Subcutaneous adipose tissue (tissue), 4 donors: Measurements from ENCODE around the gene FGGY. TPM values are rescaled to one million over a fixed set of nuclear protein-coding genes. Genes with fewer than 3 reads are reported as not detected.

Source experiments
- total RNA-seq, 4 donors: library from RNA; depleted of rRNA; stranded (reverse); fragments of >200 nt; gene quantifications; one replicate each; pipeline ENCODE4 v1.1.0, GENCODE V29; 2016
- TF ChIP-seq, protein P1 (sequence below): fragments of 450-650 bp; IDR thresholded peaks from one replicate; pipeline ENCODE4 v1.5.1; 2016; ENCODE audit warnings: low read depth, mild to moderate bottlenecking, control low read depth, antibody characterized with exemption, moderate library complexity

The FGGY gene
- total RNA-seq, 4 donors from 2014 or later: 7.8 to 19.2 (median 12.5) TPM

DNA sequence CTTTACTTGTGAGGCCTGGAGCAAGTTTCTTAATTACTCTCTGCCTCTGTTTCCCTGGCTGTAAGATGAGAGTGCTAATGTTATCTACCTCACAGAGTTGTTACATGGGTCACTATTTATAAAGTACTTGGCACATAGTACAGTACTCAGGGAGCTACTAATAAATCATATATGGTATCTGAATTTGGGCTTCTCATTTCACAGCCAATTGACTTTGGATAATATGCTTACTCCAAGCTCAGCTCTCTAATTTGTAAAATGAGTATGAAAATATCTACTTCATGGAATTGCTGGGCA is 409.4 kb downstream of the FGGY start:
- TF ChIP-seq, protein P1, sequence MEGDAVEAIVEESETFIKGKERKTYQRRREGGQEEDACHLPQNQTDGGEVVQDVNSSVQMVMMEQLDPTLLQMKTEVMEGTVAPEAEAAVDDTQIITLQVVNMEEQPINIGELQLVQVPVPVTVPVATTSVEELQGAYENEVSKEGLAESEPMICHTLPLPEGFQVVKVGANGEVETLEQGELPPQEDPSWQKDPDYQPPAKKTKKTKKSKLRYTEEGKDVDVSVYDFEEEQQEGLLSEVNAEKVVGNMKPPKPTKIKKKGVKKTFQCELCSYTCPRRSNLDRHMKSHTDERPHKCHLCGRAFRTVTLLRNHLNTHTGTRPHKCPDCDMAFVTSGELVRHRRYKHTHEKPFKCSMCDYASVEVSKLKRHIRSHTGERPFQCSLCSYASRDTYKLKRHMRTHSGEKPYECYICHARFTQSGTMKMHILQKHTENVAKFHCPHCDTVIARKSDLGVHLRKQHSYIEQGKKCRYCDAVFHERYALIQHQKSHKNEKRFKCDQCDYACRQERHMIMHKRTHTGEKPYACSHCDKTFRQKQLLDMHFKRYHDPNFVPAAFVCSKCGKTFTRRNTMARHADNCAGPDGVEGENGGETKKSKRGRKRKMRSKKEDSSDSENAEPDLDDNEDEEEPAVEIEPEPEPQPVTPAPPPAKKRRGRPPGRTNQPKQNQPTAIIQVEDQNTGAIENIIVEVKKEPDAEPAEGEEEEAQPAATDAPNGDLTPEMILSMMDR: no peak

GRCh38 chr1:59707178-59707791 is 410.4 kb downstream of the FGGY start:
- TF ChIP-seq, protein P1: no peak

DNA sequence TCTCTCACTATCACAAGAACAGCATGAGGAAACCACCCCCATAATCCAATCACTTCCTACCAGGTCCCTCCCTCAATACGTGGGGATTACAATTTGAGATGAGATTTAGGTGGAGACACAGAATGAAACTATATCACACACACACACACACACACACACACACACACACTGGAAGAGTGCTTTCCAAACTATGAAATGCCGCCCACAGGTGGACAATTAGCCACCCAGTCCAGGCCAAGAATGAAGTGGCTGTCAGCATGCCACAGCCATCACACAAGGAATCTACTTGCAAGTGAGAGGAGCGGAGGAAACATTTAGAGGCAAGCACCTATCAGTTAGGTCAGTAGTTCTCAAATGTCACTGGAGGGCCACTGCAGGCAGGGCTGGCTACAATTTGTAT is 412.4 kb downstream of the FGGY start:
- TF ChIP-seq, protein P1: no peak

DNA sequence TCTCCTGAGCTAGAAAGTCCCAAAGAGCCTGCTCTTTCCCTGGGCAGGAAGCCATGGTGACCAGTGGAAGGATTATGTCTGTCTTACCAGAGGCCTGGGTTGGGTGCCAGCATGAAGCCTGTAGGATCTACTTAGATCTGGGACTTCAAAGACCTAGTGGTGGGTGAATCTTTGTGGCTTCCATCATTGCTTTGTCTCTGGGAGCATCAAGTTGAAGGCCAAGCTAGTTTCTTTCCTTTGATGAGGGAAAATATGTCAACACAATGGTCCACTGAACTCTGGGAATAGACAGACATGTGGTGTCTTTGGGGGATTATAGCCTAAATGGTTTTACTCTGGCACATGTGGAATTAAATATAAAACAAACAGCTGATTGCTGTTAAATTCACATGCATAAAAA is 417.3 kb downstream of the FGGY start:
- TF ChIP-seq, protein P1: no peak

DNA sequence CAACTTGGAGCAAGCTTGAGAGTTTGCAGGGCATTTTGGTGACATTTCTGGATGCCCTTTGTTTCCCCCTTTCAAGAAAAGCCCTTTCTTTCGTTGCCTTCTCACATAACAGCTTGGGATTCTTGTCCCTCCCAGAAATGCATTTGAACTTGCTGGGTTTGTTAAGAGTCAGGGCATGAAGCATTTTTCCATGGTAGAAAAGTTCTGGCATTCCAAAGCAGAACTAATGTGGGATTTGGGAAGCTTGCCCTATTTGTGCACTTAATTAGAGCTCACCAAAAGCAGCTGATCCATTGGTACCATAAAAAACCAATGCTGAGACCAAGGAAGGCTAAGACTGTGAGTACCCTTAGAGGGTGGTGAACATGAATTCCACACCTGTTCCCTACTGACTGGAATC is 418.1 kb downstream of the FGGY start:
- TF ChIP-seq, protein P1: no peak

DNA sequence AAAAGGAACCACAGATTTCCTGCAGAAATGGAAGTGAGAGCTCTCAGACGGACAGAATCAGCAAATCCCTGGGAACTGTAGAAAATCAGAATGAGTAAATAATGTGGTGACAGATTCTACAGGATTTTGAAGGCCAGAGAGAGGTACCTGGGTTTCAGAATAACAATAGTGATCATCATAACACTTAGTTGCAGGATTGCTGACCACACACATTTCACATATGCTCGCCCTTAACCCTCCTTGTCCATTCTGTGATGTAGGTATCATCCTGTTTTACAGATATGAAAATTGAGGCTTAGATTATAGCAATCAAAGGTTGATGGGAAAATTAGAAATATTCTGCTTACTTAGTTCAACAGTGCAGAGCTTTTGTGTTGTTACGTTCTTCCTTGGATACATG is 419.9 kb downstream of the FGGY start:
- TF ChIP-seq, protein P1: no peak

DNA sequence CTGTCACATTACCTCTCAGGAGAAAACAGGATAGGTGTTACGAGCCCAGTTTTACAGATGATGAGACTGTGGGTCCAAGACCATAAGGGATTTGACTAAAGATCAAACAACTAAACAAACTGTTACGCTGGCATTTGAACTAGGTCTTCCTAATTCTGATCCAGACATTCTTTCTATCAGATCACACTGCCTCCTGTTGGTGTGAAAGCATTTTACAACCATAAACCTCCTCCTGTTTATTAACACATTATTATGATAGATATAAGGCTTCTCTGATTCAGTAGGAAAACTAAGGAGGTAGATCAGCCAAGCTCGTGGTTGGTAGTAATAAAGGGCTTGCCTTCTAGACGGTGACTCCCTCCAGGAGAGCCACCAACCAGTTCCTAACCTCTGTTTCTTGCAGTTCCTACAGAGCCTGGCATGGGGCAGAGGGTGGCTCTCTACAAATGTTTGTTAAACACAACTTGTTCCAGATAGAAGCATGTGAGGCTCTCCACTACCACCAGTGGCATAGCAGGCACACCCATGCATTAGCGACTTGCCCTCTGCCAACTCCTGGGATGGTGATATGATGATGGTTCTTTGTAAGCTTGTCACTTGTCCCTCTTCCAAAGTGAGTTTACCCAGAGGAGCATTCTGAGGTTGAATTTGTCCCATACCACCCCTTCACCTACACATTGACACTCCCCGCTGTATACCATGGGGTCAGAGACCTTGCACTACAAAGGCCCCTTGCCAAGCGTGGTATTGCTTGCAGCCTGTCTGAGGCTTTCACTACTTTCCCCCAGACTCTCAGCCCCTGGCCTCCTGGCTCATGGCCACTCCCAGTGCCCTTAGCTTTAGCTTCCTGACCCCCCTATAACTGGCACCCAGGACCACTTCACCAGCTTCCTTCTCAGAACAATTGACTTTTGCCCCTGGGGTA is 421.4 kb downstream of the FGGY start:
- TF ChIP-seq, protein P1: no peak
